H1 (cell line): Measurements from ENCODE around the gene FGB. TPM values are rescaled to one million over a fixed set of nuclear protein-coding genes. Genes with fewer than 3 reads are reported as not detected.

Experiments
- CREB1 ChIP-seq: IDR thresholded peaks from 2 replicates; pipeline ENCODE4 v1.6.1; 2012; ENCODE audit warnings: inconsistent platforms
- JUND ChIP-seq: IDR thresholded peaks from 2 replicates; pipeline ENCODE4 v1.6.1; 2011; ENCODE audit warnings: mild to moderate bottlenecking, improper control_type of control experiment, low read length
- POU5F1 ChIP-seq: IDR thresholded peaks from 2 replicates; pipeline ENCODE4 v1.6.1; 2011; ENCODE audit warnings: low read depth, mild to moderate bottlenecking, low read length, moderate library complexity
- RNF2 ChIP-seq: fragments of 200-900, 300-1000 bp; sonication (generic); IDR thresholded peaks from 2 replicates; pipeline ENCODE4 v1.7.1; 2016; ENCODE audit warnings: borderline replicate concordance, low read depth, mild to moderate bottlenecking, antibody characterized with exemption, low read length; ENCODE audit not compliant: poor library complexity, severe bottlenecking; ENCODE audit errors: missing control alignments
- SRF ChIP-seq: IDR thresholded peaks from 2 replicates; pipeline ENCODE4 v1.6.1; 2011; ENCODE audit warnings: mild to moderate bottlenecking, low read depth, low read length, moderate library complexity
- polyA plus RNA-seq, 7 experiments: library from polyadenylated mRNA; depleted of rRNA in 3 of 7; stranded (reverse) in 5 of 7; unstranded in 2 of 7; fragments of >200 nt in 5 of 7; fragments of 200-250 nt in 2 of 7; gene quantifications; 1 replicate in 5 of 7; 2 replicates in 1 of 7; 4 replicates in 1 of 7; pipeline versions ENCODE4 v1.2.1 to v1.2.3, GENCODE V29; 2011 to 2013; ENCODE audit warnings: missing spikeins in 2 of 7, mixed read lengths in 2 of 7
- total RNA-seq: library from RNA; stranded (reverse); fragmentation: NEBNext Ultra II Directional; extraction: Animal tissue kit (Norgen Biotek cat#: 25700); gene quantifications from 2 replicates; pipeline ENCODE4 v1.2.1, GENCODE V29; 2021
- TF ChIP-seq, protein P1 (sequence below): fragments of 300-600 bp; sonication (generic); IDR thresholded peaks from 2 replicates; pipeline ENCODE4 v1.7.1; 2012; ENCODE audit warnings: low read length, moderate library complexity, mild to moderate bottlenecking, inconsistent platforms; ENCODE audit not compliant: insufficient replicate concordance

Gene FGB
- total and polyA plus RNA-seq, 2 of the 8 experiments (the other 6 are each of a cell fraction or from before 2014, with no cell fraction given), result not detected

DNA sequence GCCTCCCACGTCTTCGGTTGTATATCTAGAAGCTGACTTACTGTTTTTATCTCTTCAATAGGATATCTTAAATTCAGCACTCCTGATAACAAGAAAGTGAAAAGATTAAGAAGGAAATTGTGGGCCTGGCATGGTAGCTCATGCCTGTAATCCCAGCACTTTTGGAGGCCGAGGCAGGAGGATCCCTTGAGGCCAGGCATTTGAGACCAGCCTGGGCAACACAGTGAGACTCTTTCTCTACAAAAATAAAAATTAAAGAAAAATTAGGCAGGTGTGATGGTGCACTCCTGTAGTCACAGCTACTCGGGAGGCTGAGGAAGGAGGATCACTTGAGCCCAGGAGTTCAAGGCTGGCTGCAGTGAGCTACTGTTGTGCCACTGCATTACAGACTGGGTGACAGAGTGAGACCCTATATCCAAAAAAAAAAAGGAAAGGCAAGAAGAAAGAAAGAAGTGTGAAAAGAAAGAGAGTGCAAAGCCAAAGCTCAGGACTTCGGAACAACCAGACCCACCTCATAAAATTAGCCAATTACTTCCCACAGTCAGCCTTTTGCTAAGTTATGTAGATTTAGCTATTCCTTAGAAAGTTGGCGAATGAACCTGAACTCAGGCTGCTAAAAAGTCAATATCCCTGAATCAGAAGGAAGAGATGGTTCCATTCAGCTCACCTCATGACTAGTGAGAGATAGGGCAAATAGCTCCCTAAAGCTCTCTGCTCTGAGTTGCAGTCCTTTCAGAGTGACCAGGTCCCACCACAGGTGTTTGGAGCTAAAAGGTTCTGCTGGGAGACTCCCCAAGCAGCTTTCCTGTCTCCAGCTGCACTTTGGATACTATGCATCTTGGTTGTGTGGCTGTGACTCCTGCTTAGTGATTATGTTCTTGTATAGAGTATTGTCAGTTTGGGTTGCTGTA is 40.5 kb downstream of the FGB start (continued):
- TF ChIP-seq, protein P1, sequence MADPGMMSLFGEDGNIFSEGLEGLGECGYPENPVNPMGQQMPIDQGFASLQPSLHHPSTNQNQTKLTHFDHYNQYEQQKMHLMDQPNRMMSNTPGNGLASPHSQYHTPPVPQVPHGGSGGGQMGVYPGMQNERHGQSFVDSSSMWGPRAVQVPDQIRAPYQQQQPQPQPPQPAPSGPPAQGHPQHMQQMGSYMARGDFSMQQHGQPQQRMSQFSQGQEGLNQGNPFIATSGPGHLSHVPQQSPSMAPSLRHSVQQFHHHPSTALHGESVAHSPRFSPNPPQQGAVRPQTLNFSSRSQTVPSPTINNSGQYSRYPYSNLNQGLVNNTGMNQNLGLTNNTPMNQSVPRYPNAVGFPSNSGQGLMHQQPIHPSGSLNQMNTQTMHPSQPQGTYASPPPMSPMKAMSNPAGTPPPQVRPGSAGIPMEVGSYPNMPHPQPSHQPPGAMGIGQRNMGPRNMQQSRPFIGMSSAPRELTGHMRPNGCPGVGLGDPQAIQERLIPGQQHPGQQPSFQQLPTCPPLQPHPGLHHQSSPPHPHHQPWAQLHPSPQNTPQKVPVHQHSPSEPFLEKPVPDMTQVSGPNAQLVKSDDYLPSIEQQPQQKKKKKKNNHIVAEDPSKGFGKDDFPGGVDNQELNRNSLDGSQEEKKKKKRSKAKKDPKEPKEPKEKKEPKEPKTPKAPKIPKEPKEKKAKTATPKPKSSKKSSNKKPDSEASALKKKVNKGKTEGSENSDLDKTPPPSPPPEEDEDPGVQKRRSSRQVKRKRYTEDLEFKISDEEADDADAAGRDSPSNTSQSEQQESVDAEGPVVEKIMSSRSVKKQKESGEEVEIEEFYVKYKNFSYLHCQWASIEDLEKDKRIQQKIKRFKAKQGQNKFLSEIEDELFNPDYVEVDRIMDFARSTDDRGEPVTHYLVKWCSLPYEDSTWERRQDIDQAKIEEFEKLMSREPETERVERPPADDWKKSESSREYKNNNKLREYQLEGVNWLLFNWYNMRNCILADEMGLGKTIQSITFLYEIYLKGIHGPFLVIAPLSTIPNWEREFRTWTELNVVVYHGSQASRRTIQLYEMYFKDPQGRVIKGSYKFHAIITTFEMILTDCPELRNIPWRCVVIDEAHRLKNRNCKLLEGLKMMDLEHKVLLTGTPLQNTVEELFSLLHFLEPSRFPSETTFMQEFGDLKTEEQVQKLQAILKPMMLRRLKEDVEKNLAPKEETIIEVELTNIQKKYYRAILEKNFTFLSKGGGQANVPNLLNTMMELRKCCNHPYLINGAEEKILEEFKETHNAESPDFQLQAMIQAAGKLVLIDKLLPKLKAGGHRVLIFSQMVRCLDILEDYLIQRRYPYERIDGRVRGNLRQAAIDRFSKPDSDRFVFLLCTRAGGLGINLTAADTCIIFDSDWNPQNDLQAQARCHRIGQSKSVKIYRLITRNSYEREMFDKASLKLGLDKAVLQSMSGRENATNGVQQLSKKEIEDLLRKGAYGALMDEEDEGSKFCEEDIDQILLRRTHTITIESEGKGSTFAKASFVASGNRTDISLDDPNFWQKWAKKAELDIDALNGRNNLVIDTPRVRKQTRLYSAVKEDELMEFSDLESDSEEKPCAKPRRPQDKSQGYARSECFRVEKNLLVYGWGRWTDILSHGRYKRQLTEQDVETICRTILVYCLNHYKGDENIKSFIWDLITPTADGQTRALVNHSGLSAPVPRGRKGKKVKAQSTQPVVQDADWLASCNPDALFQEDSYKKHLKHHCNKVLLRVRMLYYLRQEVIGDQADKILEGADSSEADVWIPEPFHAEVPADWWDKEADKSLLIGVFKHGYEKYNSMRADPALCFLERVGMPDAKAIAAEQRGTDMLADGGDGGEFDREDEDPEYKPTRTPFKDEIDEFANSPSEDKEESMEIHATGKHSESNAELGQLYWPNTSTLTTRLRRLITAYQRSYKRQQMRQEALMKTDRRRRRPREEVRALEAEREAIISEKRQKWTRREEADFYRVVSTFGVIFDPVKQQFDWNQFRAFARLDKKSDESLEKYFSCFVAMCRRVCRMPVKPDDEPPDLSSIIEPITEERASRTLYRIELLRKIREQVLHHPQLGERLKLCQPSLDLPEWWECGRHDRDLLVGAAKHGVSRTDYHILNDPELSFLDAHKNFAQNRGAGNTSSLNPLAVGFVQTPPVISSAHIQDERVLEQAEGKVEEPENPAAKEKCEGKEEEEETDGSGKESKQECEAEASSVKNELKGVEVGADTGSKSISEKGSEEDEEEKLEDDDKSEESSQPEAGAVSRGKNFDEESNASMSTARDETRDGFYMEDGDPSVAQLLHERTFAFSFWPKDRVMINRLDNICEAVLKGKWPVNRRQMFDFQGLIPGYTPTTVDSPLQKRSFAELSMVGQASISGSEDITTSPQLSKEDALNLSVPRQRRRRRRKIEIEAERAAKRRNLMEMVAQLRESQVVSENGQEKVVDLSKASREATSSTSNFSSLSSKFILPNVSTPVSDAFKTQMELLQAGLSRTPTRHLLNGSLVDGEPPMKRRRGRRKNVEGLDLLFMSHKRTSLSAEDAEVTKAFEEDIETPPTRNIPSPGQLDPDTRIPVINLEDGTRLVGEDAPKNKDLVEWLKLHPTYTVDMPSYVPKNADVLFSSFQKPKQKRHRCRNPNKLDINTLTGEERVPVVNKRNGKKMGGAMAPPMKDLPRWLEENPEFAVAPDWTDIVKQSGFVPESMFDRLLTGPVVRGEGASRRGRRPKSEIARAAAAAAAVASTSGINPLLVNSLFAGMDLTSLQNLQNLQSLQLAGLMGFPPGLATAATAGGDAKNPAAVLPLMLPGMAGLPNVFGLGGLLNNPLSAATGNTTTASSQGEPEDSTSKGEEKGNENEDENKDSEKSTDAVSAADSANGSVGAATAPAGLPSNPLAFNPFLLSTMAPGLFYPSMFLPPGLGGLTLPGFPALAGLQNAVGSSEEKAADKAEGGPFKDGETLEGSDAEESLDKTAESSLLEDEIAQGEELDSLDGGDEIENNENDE, result no peak
- TF ChIP-seq POU5F1 (no peak), CREB1 (no peak), JUND (no peak), RNF2 (no peak), SRF (no peak)
